ENCODE results near the gene PRR20A.
"Not testable (repeated sequence)": the region's sequence is repeated elsewhere in the genome, so short reads cannot be mapped to it uniquely, and the experiment has no call there.

Gene PRR20A

DNA sequence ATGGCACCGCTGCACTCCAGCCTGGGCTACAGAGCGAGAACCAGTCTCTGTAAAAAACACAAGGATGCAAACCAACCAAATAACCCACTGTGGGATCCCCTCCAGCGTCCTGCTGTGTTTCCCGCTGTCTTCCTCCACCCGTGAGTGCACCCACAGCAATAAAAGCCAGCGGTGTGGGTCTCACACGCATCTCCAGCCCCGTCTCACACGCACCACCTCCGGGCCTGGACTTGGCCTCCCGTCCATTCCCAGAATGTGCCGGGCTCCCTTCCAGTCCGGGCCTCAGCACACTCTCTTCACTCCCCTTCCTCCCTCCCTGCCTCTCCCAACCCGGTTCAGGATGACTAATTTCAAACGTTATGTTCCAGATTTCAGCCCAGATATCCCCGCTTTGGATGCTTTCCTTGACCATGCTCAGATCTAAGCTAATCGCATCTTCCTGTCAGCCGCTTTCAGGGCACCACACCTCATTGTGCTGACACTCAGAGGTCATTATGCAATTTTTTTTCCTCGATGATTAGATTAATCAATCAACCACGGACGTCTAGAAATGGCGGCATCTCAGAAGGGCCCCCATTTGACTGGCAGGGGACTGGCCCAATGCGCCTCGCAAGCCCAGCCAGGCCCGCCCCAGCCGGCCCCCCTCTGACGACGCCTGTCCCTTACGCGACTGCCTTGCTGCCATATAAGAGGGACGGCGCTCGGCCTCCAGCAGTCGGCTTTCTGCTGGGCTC, at the start of gene PRR20A:
Gene PRR20A (plus strand): TSS at position 684 of the 734 bp plus-strand sequence. CDS start 387 bp downstream, outside the sequence.
- DNase-seq, result not testable (repeated sequence)

DNA sequence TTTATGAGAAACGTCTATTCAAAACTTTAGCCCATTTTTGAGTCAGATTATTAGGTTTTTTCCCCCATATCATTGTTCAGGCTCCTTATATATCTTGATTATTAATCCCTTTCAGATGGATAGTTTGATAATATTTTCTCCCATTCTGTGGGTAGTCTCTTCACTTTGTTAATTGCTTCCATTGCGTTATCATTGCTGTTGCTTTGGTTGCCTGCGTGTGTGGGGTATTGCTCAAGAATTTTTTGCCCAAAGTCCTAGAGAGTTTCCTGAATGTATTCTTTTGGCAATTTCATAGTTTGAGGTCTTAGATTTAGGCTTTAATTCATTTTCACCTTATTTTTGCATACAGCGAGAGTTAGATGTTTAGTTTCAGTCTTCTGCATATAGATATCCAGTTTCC, 25.8 kb upstream of the PRR20A start:
- no peak for DNase-seq

DNA sequence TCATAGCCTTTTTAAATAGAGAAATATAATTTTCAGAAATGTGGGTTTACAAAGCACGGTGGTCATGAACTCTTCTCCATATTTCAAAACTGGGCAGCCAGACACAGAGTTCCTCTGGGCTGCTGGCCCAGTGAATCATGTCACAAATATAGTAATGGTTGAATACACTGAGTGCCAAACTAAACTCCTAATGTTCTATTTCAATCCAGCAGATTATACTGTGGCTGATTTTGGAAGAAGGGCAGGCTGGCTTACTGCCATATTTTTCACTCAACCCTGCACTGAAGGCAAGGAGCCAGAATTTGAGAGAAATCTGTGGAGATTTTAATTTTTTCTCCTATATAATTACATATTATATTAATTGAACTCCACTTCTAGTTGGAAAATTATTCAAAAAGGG, 17.0 kb upstream of the PRR20A start:
- no peak for DNase-seq

DNA sequence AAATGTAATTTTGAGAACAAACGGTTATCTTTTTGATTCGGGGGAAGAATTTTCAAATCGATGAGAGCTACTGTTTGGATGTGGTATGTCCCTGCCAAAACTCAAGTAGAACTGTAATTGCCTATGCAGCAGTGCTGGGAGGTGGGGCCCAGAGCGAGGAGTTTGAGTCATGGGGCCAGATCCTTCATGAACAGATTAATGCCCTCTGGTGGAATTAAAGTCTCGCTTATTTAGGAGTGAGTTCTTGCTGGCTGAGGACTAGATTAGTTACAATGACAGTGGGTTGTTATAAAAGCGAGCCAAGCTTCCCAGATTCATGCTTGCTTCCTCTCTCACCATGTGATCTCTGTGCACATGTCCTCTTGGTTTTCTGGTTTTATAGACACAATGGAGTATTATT, 11.8 kb upstream of the PRR20A start:
- no peak for DNase-seq

DNA sequence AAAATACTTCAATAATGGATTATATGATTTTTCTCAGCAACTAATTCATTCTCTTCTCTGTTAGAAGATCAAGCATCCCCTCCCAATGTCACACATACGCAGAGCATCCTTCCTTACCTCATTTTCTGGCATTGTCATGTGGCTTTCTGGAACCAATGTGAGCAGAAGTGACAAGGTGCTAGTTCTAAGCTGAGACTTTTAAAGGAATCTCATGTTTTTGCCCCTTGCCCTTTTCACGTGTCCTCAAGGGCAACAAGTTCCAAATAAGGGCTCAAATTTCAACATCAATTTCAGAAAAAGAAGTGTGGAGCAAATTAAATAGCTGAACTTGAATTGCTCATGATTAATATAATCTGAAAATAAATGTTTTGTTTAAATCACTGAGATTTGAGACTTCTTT, 4.6 kb upstream of the PRR20A start:
- no peak for DNase-seq

DNA sequence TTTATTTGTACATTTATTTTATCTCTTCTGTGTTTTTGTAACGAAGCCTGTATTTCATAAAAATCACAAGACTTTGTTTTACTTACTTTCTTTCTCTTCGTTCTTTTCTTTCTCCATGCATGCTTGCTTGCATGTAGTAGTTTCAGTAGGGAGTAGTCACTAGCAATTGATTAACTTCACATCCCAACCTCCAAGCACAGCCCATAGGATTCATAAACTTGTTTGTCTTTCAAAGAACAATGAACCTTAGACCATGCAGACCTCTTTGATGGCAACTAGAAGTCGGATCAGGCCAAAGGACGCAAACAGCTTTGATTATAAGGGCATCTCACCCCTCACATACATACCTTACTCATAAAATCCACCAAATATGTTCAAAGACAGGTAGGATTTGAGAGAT, 3.1 kb upstream of the PRR20A start:
- DNase-seq, result no peak

DNA sequence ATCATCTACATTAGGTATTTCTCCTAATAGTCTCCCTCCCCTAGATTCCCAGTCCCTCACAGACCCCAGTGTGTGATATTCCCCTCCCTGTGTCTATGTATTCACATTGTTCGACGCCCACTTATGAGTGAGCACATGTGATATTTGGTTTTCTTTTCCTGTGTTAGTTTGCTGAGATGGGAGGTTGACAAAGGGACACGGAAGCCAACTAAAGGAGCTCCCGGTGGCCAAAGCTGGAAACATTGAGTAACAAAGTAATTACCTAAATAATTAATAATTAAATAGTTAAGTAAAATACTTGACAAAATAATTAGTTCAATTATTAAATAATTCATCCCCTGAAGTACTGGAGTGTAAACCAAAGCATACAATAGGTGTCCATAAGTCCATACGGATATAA, 1.7 kb upstream of the PRR20A start:
- DNase-seq, result no peak

DNA sequence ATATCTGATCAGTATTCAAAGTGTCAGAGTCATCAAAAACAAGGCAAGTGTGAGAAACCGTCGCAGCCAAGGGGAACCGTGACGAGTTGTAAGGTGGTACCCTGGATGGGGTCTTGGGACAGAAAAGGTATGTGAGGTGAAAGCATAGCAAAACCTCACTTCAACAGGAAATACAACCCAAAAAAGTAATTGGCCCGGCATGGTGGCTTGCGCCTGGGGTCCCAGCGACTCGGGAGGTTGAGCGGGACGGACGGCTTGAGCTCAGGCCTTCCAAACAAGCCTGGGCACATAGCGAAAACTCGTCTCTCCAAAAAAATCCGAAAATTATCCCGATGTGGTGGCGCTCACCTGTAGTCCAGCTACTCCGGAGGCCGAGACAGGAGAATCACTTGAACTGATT, 937 bp upstream of the PRR20A start:
- DNase-seq, result not testable (repeated sequence)

DNA sequence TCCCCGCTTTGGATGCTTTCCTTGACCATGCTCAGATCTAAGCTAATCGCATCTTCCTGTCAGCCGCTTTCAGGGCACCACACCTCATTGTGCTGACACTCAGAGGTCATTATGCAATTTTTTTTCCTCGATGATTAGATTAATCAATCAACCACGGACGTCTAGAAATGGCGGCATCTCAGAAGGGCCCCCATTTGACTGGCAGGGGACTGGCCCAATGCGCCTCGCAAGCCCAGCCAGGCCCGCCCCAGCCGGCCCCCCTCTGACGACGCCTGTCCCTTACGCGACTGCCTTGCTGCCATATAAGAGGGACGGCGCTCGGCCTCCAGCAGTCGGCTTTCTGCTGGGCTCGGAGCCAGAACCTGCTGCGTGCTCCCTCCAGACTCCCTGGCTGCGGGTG, 6.5 kb downstream of the PRR20A start, which contains the start of gene PRR20B:
Gene PRR20B (plus strand): TSS at position 301 of the 400 bp plus-strand sequence. CDS start 387 bp downstream, outside the sequence.
- not testable (repeated sequence) for DNase-seq

DNA sequence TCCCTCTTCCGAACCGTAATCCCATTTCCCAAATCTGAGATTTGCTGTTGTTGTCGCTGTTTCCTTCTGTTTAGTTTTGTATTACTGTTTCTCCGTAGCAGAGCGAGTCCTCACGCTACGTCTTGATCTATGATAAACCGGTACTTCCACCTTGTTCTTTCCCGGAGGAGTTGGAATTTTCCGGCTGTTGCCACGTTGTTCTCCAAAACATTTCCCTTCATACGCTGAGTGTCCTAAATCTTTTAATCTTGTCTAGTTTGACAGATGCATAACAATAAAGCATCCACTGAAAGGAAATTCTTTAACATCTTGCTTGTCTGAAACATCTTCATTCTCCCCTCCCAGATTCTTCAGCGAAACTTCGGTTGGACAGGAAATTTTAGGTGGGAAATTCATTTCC, 7.4 kb downstream of the PRR20A start:
- DNase-seq, result not testable (repeated sequence)

DNA sequence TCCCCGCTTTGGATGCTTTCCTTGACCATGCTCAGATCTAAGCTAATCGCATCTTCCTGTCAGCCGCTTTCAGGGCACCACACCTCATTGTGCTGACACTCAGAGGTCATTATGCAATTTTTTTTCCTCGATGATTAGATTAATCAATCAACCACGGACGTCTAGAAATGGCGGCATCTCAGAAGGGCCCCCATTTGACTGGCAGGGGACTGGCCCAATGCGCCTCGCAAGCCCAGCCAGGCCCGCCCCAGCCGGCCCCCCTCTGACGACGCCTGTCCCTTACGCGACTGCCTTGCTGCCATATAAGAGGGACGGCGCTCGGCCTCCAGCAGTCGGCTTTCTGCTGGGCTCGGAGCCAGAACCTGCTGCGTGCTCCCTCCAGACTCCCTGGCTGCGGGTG, 13.0 kb downstream of the PRR20A start, which contains the start of gene PRR20C:
Gene PRR20C (plus strand): TSS at position 301 of the 400 bp plus-strand sequence. CDS start 387 bp downstream, outside the sequence.
- DNase-seq, result not testable (repeated sequence)

DNA sequence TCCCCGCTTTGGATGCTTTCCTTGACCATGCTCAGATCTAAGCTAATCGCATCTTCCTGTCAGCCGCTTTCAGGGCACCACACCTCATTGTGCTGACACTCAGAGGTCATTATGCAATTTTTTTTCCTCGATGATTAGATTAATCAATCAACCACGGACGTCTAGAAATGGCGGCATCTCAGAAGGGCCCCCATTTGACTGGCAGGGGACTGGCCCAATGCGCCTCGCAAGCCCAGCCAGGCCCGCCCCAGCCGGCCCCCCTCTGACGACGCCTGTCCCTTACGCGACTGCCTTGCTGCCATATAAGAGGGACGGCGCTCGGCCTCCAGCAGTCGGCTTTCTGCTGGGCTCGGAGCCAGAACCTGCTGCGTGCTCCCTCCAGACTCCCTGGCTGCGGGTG, 19.6 kb downstream of the PRR20A start, which contains the start of gene PRR20D:
Gene PRR20D (plus strand): TSS at position 301 of the 400 bp plus-strand sequence. CDS start 387 bp downstream, outside the sequence.
- not testable (repeated sequence) for DNase-seq

DNA sequence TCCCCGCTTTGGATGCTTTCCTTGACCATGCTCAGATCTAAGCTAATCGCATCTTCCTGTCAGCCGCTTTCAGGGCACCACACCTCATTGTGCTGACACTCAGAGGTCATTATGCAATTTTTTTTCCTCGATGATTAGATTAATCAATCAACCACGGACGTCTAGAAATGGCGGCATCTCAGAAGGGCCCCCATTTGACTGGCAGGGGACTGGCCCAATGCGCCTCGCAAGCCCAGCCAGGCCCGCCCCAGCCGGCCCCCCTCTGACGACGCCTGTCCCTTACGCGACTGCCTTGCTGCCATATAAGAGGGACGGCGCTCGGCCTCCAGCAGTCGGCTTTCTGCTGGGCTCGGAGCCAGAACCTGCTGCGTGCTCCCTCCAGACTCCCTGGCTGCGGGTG, 26.2 kb downstream of the PRR20A start, which contains the start of gene PRR20E:
Gene PRR20E (plus strand): TSS at position 301 of the 400 bp plus-strand sequence. CDS start 387 bp downstream, outside the sequence.
- not testable (repeated sequence) for DNase-seq

DNA sequence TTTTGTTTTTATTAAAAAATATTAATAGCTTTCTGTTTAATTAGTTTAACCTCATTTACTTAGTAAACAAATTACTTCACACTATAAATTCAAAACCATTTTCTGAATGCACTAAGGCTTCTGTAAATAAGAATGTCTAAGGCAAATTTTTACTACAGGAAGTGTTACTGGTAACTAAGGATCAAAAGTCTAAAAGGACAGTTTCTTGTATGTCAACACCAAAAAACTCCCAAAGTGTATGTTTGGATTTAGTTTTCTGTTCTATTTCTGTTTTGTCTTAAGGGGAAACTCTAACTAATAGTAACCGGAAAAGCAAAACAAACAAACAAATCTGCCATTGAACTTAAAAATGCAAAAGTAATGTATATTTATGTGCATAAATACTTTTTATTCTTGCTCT, 50.9 kb downstream of the PRR20A start:
- no peak for DNase-seq
